MCF 10A (cell line): ENCODE measurements around the gene SND1. TPM values are rescaled to one million over a fixed set of nuclear protein-coding genes. Genes with fewer than 3 reads are reported as not detected.

Source experiments
- BruUV-seq: library from RNA; stranded (reverse); fragments of 400-500 nt; replicated peaks from 2 replicates; lab custom pipeline; 2021; lab: Mats Ljungman, UMichigan
- CTCF ChIA-PET: fragments of 300-600 bp; sonication (Branson Sonifier 250); formaldehyde crosslinking; extraction: SDS; loops from one replicate; lab custom pipeline; 2021; ENCODE audit warnings: antibody characterized with exemption, inconsistent platforms; lab: Yijun Ruan, JAX
- POLR2A ChIA-PET: fragments of 300-600, 350-650 bp; sonication (Branson Sonifier 250); formaldehyde crosslinking; extraction: SDS; loops from one replicate; lab custom pipeline; 2020; ENCODE audit warnings: antibody characterized with exemption, inconsistent platforms; lab: Yijun Ruan, JAX
- DNase-seq: peaks from one replicate; pipeline ENCODE4 v3.0.0-alpha.2; 2018; ENCODE audit not compliant: unreplicated experiment
- H3K27ac Mint-ChIP-seq: one replicate; pipeline ENCODE4 v1.8.0; 2022; ENCODE audit warnings: mild to moderate bottlenecking, low read depth, mixed read lengths; ENCODE audit not compliant: unreplicated experiment
- H3K27me3 Mint-ChIP-seq: one replicate; pipeline ENCODE4 v1.8.0; 2022; ENCODE audit warnings: mixed read lengths; ENCODE audit not compliant: insufficient read depth, unreplicated experiment
- H3K36me3 Mint-ChIP-seq: one replicate; pipeline ENCODE4 v1.8.0; 2022; ENCODE audit warnings: mild to moderate bottlenecking, moderate library complexity, mixed read lengths; ENCODE audit not compliant: insufficient read depth, unreplicated experiment
- H3K4me1 Mint-ChIP-seq: one replicate; pipeline ENCODE4 v1.8.0; 2022; ENCODE audit warnings: mixed read lengths; ENCODE audit not compliant: insufficient read depth, unreplicated experiment
- H3K4me3 Mint-ChIP-seq: one replicate; pipeline ENCODE4 v1.8.0; 2022; ENCODE audit warnings: mild to moderate bottlenecking, moderate library complexity, mixed read lengths; ENCODE audit not compliant: unreplicated experiment
- H3K9me3 Mint-ChIP-seq: one replicate; pipeline ENCODE4 v1.8.0; 2022; ENCODE audit warnings: mixed read lengths; ENCODE audit not compliant: unreplicated experiment
- CTCF ChIP-seq: fragments of 200-600 bp; IDR thresholded peaks from one replicate; pipeline ENCODE4 v1.8.0; 2022; ENCODE audit warnings: antibody characterized with exemption, mild to moderate bottlenecking; ENCODE audit not compliant: unreplicated experiment
- intact Hi-C: fragments of 100-400 bp; cut with micrococcal nuclease; formaldehyde crosslinking; loops from 2 replicates; pipeline ENCODE4 v1.14.1; 2022
- total RNA-seq: library from RNA; stranded (reverse); gene quantifications from 2 replicates; pipeline ENCODE4 v1.2.3, GENCODE V29; 2022

Gene SND1
- total RNA-seq, 1 experiment from 2014 or later: 297 TPM

- ChIA-PET CTCF (no interaction called here), POLR2A (interaction anchor here (1.9 kb wide), 1 partner anchor 59 kb away, joined by 4 read pairs; the partner anchor contains the start of gene ARF5)
- no peak for DNase-seq
- Mint-ChIP-seq H3K4me3 (no peak overlapping the region), H3K36me3 (no peaks in the 10 kb centered on the region), H3K9me3 (no peaks in the 10 kb centered on the region), H3K27me3 (no peaks in the 10 kb centered on the region), H3K4me1 (no peaks in the 10 kb centered on the region), H3K27ac (no peak overlapping the region)
- BruUV-seq: no TSS peak
- TF ChIP-seq CTCF: no peak
- intact Hi-C loops: no loop called here
These were observed 4.4 kb upstream of the SND1 start for GRCh38 chr7:127647636-127648035.

- no peaks in the 10 kb centered on the region for H3K36me3 Mint-ChIP-seq
- peaks cover 5% of the 10 kb centered on the region for H3K4me1 Mint-ChIP-seq
- intact Hi-C loops: no loop called here
- ChIA-PET CTCF (interaction anchor here (0.6 kb wide), 1 partner anchor 59 kb away, joined by 3 read pairs; no protein-coding TSS in a partner anchor), POLR2A (no interaction called here)
- DNase-seq: no peak
- no peaks in the 10 kb centered on the region for H3K27me3 Mint-ChIP-seq
- BruUV-seq: no TSS peak
- H3K27ac Mint-ChIP-seq: no peak overlapping the region
- no peak for TF ChIP-seq CTCF
- no peak overlapping the region for H3K4me3 Mint-ChIP-seq
- H3K9me3 Mint-ChIP-seq: no peaks in the 10 kb centered on the region
These were observed 3.0 kb upstream of the SND1 start for GRCh38 chr7:127648986-127649385.

- POLR2A ChIA-PET: interaction anchor here (0.5 to 2.9 kb wide), 7 partner anchors 16 to 352 kb away, joined by 3 to 25 read pairs (median 3); partner anchors contain the start of genes ARF5 and GCC1
These were observed 993 bp upstream of the SND1 start for GRCh38 chr7:127650847-127651555.

More at GRCh38 chr7:127650847-127651555, 993 bp upstream of the SND1 start:
- TSS peak; percentile 96 for BruUV-seq
- DNase-seq: no peak
- no peaks in the 10 kb centered on the region for H3K36me3 Mint-ChIP-seq
- peaks cover 25% of the 10 kb centered on the region for H3K4me1 Mint-ChIP-seq
- no peak for TF ChIP-seq CTCF
- CTCF ChIA-PET: interaction anchor here (0.6 to 0.8 kb wide), 3 partner anchors 10 to 484 kb away, joined by 3 to 5 read pairs (median 4); no protein-coding TSS in a partner anchor
- no peak overlapping the region for H3K4me3 Mint-ChIP-seq
- no peaks in the 10 kb centered on the region for H3K27me3 Mint-ChIP-seq
- H3K9me3 Mint-ChIP-seq: no peaks in the 10 kb centered on the region
- intact Hi-C loops: loop anchor here (1.0 kb wide), 1 partner anchor 63 kb away; the partner anchor contains the start of gene ARF5
- H3K27ac Mint-ChIP-seq: no peak overlapping the region
